Endothelial cell of umbilical vein (primary cell): Measurements from ENCODE around the gene CNTRL. TPM values are rescaled to one million over a fixed set of nuclear protein-coding genes. Genes with fewer than 3 reads are reported as not detected.

Experiments used
- BruUV-seq: library from RNA; stranded (reverse); fragments of 400-500 nt; replicated peaks from 2 replicates; lab custom pipeline; 2021; lab: Mats Ljungman, UMichigan
- CTCF ChIA-PET: fragments of 300-600, 350-600 bp; sonication (Branson Sonifier 250); formaldehyde crosslinking; loops from one replicate; lab custom pipeline; 2021; ENCODE audit warnings: antibody characterized with exemption, inconsistent platforms; lab: Charles Lee
- POLR2A ChIA-PET: fragments of 300-600, 350-600 bp; sonication (Branson Sonifier 250); formaldehyde crosslinking; loops from one replicate; lab custom pipeline; 2021; ENCODE audit warnings: antibody characterized with exemption, inconsistent platforms; lab: Charles Lee
- DNase-seq: peaks from one replicate; pipeline ENCODE4 v3.0.0-alpha.2; 2011; ENCODE audit warnings: low read depth, low spot score
- FAIRE-seq: peaks from 2 replicates; lab custom pipeline; 2011; peaks lifted over from hg19 to GRCh38; lab: Jason Lieb, UNC
- H2AFZ ChIP-seq: 2 replicates; pipeline ENCODE4 v1.6.0; 2012; ENCODE audit warnings: low read depth, low read length, control low read depth, inconsistent platforms
- H3K27ac ChIP-seq: 2 replicates; pipeline ENCODE4 v1.5.1; 2011; ENCODE audit warnings: low read depth, mild to moderate bottlenecking, control low read depth, low read length, moderate library complexity; ENCODE audit not compliant: insufficient read depth
- H3K27me3 ChIP-seq, 2 experiments: 2 replicates each; pipeline versions ENCODE4 v1.6.0 to v1.6.1; 2011; ENCODE audit warnings: low read length in 2 of 2, mixed read lengths in 1 of 2; ENCODE audit not compliant: control insufficient read depth in 2 of 2, insufficient read depth in 2 of 2
- H3K36me3 ChIP-seq, 2 experiments: 2 replicates in 1 of 2; 3 replicates in 1 of 2; pipeline ENCODE4 v1.5.1; 2011; ENCODE audit warnings: low read length in 2 of 2, mild to moderate bottlenecking in 1 of 2, moderate library complexity in 1 of 2; ENCODE audit not compliant: control insufficient read depth in 2 of 2, insufficient read depth in 2 of 2; ENCODE audit errors: extremely low read depth in 1 of 2
- H3K4me1 ChIP-seq: 3 replicates; pipeline ENCODE4 v1.5.1; 2011; ENCODE audit warnings: mild to moderate bottlenecking, low read length; ENCODE audit not compliant: control insufficient read depth, insufficient read depth; ENCODE audit errors: extremely low read depth
- H3K4me2 ChIP-seq: 2 replicates; pipeline ENCODE4 v1.6.1; 2011; ENCODE audit warnings: low read length, control low read depth, mixed read lengths; ENCODE audit not compliant: insufficient read depth
- H3K4me3 ChIP-seq, 3 experiments: fragments of 200-600 bp in 1 of 3; sonication (generic), shearing (Covaris generic) in 1 of 3; replicated peaks in 1 of 3; 2 replicates each; pipeline ENCODE4 v1.5.1; 2011 to 2016; ENCODE audit warnings: control low read depth in 3 of 3, low read length in 3 of 3, mild to moderate bottlenecking in 2 of 3, inconsistent platforms in 1 of 3, low read depth in 1 of 3, moderate library complexity in 1 of 3; ENCODE audit not compliant: insufficient read depth in 1 of 3
- H3K79me2 ChIP-seq: 2 replicates; pipeline ENCODE4 v1.6.0; 2012; ENCODE audit warnings: low read length, inconsistent platforms; ENCODE audit not compliant: control insufficient read depth, insufficient read depth
- H3K9ac ChIP-seq: replicated peaks from 2 replicates; pipeline ENCODE3; 2011; ENCODE audit warnings: low read length, control low read depth; ENCODE audit not compliant: insufficient read depth; ENCODE audit errors: extremely low read depth
- H3K9me1 ChIP-seq: replicated peaks from 3 replicates; pipeline ENCODE4 v1.6.0; 2011; ENCODE audit warnings: mild to moderate bottlenecking, low read length; ENCODE audit not compliant: control insufficient read depth, insufficient read depth; ENCODE audit errors: extremely low read depth
- H3K9me3 ChIP-seq: replicated peaks from 2 replicates; pipeline ENCODE4 v1.5.1; 2012; ENCODE audit warnings: low read length, inconsistent platforms; ENCODE audit not compliant: control insufficient read depth, insufficient read depth
- H4K20me1 ChIP-seq: replicated peaks from 2 replicates; pipeline ENCODE3; 2011; ENCODE audit warnings: mild to moderate bottlenecking, low read length; ENCODE audit not compliant: control insufficient read depth, insufficient read depth; ENCODE audit errors: extremely low read depth
- CTCF ChIP-seq, 2 donors: IDR thresholded peaks; 1 replicate in 1 of 2; 2 replicates in 1 of 2; pipeline ENCODE4 v1.5.1; 2011; ENCODE audit warnings: low read length in 2 of 2, mild to moderate bottlenecking in 2 of 2, moderate library complexity in 2 of 2, control low read depth in 1 of 2, inconsistent platforms in 1 of 2, low read depth in 1 of 2; ENCODE audit not compliant: insufficient read depth in 1 of 2; ENCODE audit errors: extremely low read depth in 1 of 2
- EZH2 ChIP-seq: IDR thresholded peaks from 2 replicates; pipeline ENCODE4 v1.6.1; 2012; ENCODE audit warnings: borderline replicate concordance, low read depth, mild to moderate bottlenecking, moderate library complexity, low read length, inconsistent platforms; ENCODE audit not compliant: severe bottlenecking
- FOS ChIP-seq: IDR thresholded peaks from 2 replicates; pipeline ENCODE4 v1.6.1; 2011; ENCODE audit warnings: mild to moderate bottlenecking, low read length, moderate library complexity, borderline replicate concordance; ENCODE audit not compliant: insufficient read depth
- GATA2 ChIP-seq: IDR thresholded peaks from 2 replicates; pipeline ENCODE4 v1.7.0; 2011; ENCODE audit warnings: low read depth, mild to moderate bottlenecking, moderate library complexity, mixed read lengths, low read length; ENCODE audit not compliant: insufficient read length, insufficient read depth
- JUN ChIP-seq: IDR thresholded peaks from 2 replicates; pipeline ENCODE4 v1.6.1; 2011; ENCODE audit warnings: borderline replicate concordance, low read depth; ENCODE audit not compliant: insufficient read length, insufficient read depth
- MAX ChIP-seq: IDR thresholded peaks from 2 replicates; pipeline ENCODE4 v1.6.1; 2011; ENCODE audit not compliant: insufficient read depth, insufficient read length
- POLR2A ChIP-seq: IDR thresholded peaks from 2 replicates; pipeline ENCODE4 v1.6.1; 2012; ENCODE audit warnings: low read depth, mild to moderate bottlenecking, control low read depth, low read length
- POLR2AphosphoS5 ChIP-seq: IDR thresholded peaks from 2 replicates; pipeline ENCODE4 v1.6.1; 2012; ENCODE audit warnings: low read depth, mild to moderate bottlenecking, control low read depth, low read length, moderate library complexity; ENCODE audit not compliant: insufficient read depth
- dilution Hi-C: fragments of 300-500 bp; cut with MboI; formaldehyde crosslinking; loops from one replicate; pipeline ENCODE4 v1.15.0; 2019; ENCODE audit warnings: low sequenced_read_pairs; ENCODE audit not compliant: extremely low pct_ligation_motif_present
- intact Hi-C: fragments of 100-400 bp; cut with micrococcal nuclease; formaldehyde crosslinking; loops from one replicate; pipeline ENCODE4 v1.10.0; 2022
- polyA plus RNA-seq, 4 experiments: library from polyadenylated mRNA; depleted of rRNA in 3 of 4; stranded (reverse) in 3 of 4; unstranded in 1 of 4; fragments of >200 nt; gene quantifications; 2 replicates each; pipeline versions ENCODE4 v1.2.1 to v1.2.3, GENCODE V29; 2011 to 2012; ENCODE audit warnings: missing spikeins in 1 of 4
- total RNA-seq: library from RNA; stranded (reverse); gene quantifications from 2 replicates; pipeline ENCODE4 v1.2.3, GENCODE V29; 2021

The CNTRL gene
- total and polyA plus RNA-seq, 2 donors (not counting 3 experiments of a cell fraction or from before 2014, with no cell fraction given): 6.1 to 21.8 TPM

GRCh38 chr9:121192518-121192917 is 117.8 kb downstream of the CNTRL start:
- dilution Hi-C loops (no loop called here), intact Hi-C loops (no loop called here)
- DNase-seq (no peak), FAIRE-seq (no peak)
- peaks cover 22% of the 10 kb centered on the region for H3K4me1 ChIP-seq
- H3K27me3 ChIP-seq: no peaks in the 10 kb centered on the region
- H3K27ac ChIP-seq: no peak overlapping the region
- no peaks in the 10 kb centered on the region for H3K9me3 ChIP-seq
- no peak overlapping the region for H3K9ac ChIP-seq
- CTCF ChIA-PET: no interaction called here
- peaks cover 98% of the 10 kb centered on the region for H3K79me2 ChIP-seq
- no peak overlapping the region for H3K4me2 ChIP-seq
- no peak overlapping the region for H3K4me3 ChIP-seq
- H3K9me1 ChIP-seq: peaks cover 5% of the 10 kb centered on the region
- TF ChIP-seq EZH2 (no peak), GATA2 (no peak)
- no TSS peak for BruUV-seq
- H4K20me1 ChIP-seq: peaks cover 44% of the 10 kb centered on the region
- H2AFZ ChIP-seq: no peak overlapping the region
- POLR2A ChIA-PET: interaction anchor here (0.5 kb wide), 1 partner anchor 546 kb away, joined by 4 read pairs; no protein-coding TSS in a partner anchor
- peaks cover 0 to 4% of the 10 kb centered on the region in 2 experiments for H3K36me3 ChIP-seq

GRCh38 chr9:121192959-121193640 is 118.3 kb downstream of the CNTRL start:
- ChIA-PET CTCF (interaction anchor here (0.7 kb wide), 1 partner anchor 103 kb away, joined by 3 read pairs; no protein-coding TSS in a partner anchor), POLR2A (no interaction called here)
- H3K9ac ChIP-seq: no peak overlapping the region
- H3K79me2 ChIP-seq: peaks cover 98% of the 10 kb centered on the region
- peaks cover 5% of the 10 kb centered on the region for H3K9me1 ChIP-seq
- DNase-seq (no peak), FAIRE-seq (no peak)
- H3K9me3 ChIP-seq: no peaks in the 10 kb centered on the region
- H3K4me2 ChIP-seq: no peak overlapping the region
- H4K20me1 ChIP-seq: peaks cover 45% of the 10 kb centered on the region
- TF ChIP-seq FOS (no peak), GATA2 (no peak), JUN (no peak), POLR2AphosphoS5 (no peak), EZH2 (no peak), POLR2A (no peak), MAX (no peak), CTCF (IDR thresholded peaks at IDR 0.05; ENCODE audit: extremely low read depth in 1 of 2, insufficient read depth in 1 of 2, low read depth in 1 of 2, low read length in 2 of 2) (no peak)
- no peaks in the 10 kb centered on the region for H3K27me3 ChIP-seq
- dilution Hi-C loops (no loop called here), intact Hi-C loops (no loop called here)
- no TSS peak for BruUV-seq
- H3K4me3 ChIP-seq: no peak overlapping the region
- peaks cover 0 to 4% of the 10 kb centered on the region in 2 experiments for H3K36me3 ChIP-seq
- H2AFZ ChIP-seq: no peak overlapping the region
- peaks cover 26% of the 10 kb centered on the region for H3K4me1 ChIP-seq
- no peak overlapping the region for H3K27ac ChIP-seq
